Measurements from ENCODE around the gene NHEJ1.

NHEJ1 gene

GRCh38 chr2:219131327-219131726 is 29.3 kb downstream of the NHEJ1 start:
- H3K27ac Mint-ChIP-seq = no peak overlapping the region
- no peaks in the 10 kb centered on the region for H3K4me1 Mint-ChIP-seq
- H3K4me3 Mint-ChIP-seq = no peak overlapping the region

GRCh38 chr2:219129589-219129988 is 31.0 kb downstream of the NHEJ1 start:
- Mint-ChIP-seq H3K4me1 (peaks cover 5% of the 10 kb centered on the region), H3K36me3 (ENCODE audit: low read depth) (no peaks in the 10 kb centered on the region), H3K27ac (no peak overlapping the region), H3K4me3 (no peak overlapping the region), H3K27me3 (ENCODE audit: low read depth) (no peaks in the 10 kb centered on the region), H3K9me3 (no peaks in the 10 kb centered on the region)
- TF ChIP-seq CTCF (IDR thresholded peaks at IDR 0.05; ENCODE audit: unreplicated experiment in 3 of 3) = no peak

More at GRCh38 chr2:219131327-219131726, 29.3 kb downstream of the NHEJ1 start:
- H3K36me3 Mint-ChIP-seq (ENCODE audit: low read depth) = no peaks in the 10 kb centered on the region
- H3K27me3 Mint-ChIP-seq (ENCODE audit: low read depth) = no peaks in the 10 kb centered on the region
- no peak for TF ChIP-seq CTCF (IDR thresholded peaks at IDR 0.05; ENCODE audit: unreplicated experiment in 3 of 3)
- H3K9me3 Mint-ChIP-seq = no peaks in the 10 kb centered on the region

GRCh38 chr2:219128396-219128795 is 32.2 kb downstream of the NHEJ1 start:
- H3K36me3 Mint-ChIP-seq (ENCODE audit: low read depth) = no peaks in the 10 kb centered on the region
- no peak for TF ChIP-seq CTCF (IDR thresholded peaks at IDR 0.05; ENCODE audit: unreplicated experiment in 3 of 3)
- peaks cover 9% of the 10 kb centered on the region for H3K4me1 Mint-ChIP-seq
- H3K9me3 Mint-ChIP-seq = no peaks in the 10 kb centered on the region
- no peak overlapping the region for H3K27ac Mint-ChIP-seq
- no peak overlapping the region for H3K4me3 Mint-ChIP-seq
- H3K27me3 Mint-ChIP-seq (ENCODE audit: low read depth) = no peaks in the 10 kb centered on the region

GRCh38 chr2:219127037-219127635 is 33.5 kb downstream of the NHEJ1 start:
- no peak overlapping the region for H3K4me3 Mint-ChIP-seq
- no peaks in the 10 kb centered on the region for H3K27me3 Mint-ChIP-seq (ENCODE audit: low read depth)
- H3K27ac Mint-ChIP-seq = no peak overlapping the region
- H3K9me3 Mint-ChIP-seq = no peaks in the 10 kb centered on the region
- no peaks in the 10 kb centered on the region for H3K36me3 Mint-ChIP-seq (ENCODE audit: low read depth)
- H3K4me1 Mint-ChIP-seq = peaks cover 9% of the 10 kb centered on the region
- no peak for TF ChIP-seq CTCF (IDR thresholded peaks at IDR 0.05; ENCODE audit: unreplicated experiment in 3 of 3)

- H3K27ac Mint-ChIP-seq = no peak overlapping the region
- H3K36me3 Mint-ChIP-seq (ENCODE audit: low read depth) = no peaks in the 10 kb centered on the region
- H3K9me3 Mint-ChIP-seq = no peaks in the 10 kb centered on the region
- no peak overlapping the region for H3K4me3 Mint-ChIP-seq
- TF ChIP-seq CTCF (IDR thresholded peaks at IDR 0.05; ENCODE audit: unreplicated experiment in 3 of 3) = no peak
- H3K27me3 Mint-ChIP-seq (ENCODE audit: low read depth) = no peaks in the 10 kb centered on the region
- peaks cover 9% of the 10 kb centered on the region for H3K4me1 Mint-ChIP-seq
These were observed 34.1 kb downstream of the NHEJ1 start for GRCh38 chr2:219126555-219126954.

- Mint-ChIP-seq H3K27me3 (ENCODE audit: low read depth) (no peaks in the 10 kb centered on the region), H3K4me3 (no peak overlapping the region), H3K36me3 (ENCODE audit: low read depth) (no peaks in the 10 kb centered on the region), H3K9me3 (no peaks in the 10 kb centered on the region), H3K27ac (no peak overlapping the region), H3K4me1 (peaks cover 9% of the 10 kb centered on the region)
- TF ChIP-seq CTCF (IDR thresholded peaks at IDR 0.05; ENCODE audit: unreplicated experiment in 3 of 3) = no peak
These were observed 34.7 kb downstream of the NHEJ1 start for GRCh38 chr2:219125886-219126270.
